SIG-M5 (cell line): ENCODE results near the gene PELI2.

Source experiments
- DNase-seq: peaks from one replicate; lab custom pipeline; 2025; lab: John Stamatoyannopoulos, UW

Gene PELI2

GRCh38 chr14:56173365-56173922, 55.2 kb downstream of the PELI2 start:
- no peak for DNase-seq

DNA sequence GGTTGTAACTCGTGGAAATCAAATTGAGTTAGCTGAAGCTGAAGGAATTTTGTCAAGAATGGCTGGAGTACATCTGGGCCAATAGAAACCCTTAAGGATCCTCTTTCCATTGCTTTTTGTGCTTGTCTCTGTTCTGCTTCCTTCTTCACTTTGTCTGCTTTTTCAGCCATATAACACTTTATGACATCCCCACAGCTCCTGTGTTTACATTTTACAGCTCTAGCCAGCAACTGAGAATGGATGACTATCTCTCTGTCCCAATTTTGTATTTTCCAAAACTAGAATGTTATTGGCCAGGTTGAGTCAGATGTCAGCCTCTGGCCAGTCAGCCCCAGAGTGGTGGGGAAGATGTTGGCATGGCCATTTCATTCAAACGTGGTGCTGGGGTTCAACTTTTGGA, 57.6 kb downstream of the PELI2 start:
- DNase-seq: no peak

GRCh38 chr14:56176530-56176929, 58.3 kb downstream of the PELI2 start:
- no peak for DNase-seq

DNA sequence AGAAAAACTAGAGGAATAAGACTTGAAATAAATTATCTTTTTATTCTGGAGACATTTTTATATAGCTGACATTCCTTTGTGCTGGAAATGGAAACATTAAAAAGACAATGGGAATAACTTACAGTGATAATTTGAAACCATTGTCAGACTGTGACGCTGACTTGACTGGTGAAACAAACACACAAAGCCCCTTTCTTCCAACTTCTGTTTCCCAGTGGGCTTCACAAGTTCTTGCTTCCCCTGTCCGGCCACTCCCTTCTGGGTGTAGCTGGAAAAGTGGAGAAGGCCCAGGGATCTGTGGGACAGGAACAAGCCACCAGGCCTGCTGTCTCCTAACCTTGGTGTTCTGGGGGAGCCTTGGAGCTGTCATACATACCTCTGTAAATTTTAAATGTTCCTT, 58.8 kb downstream of the PELI2 start:
- no peak for DNase-seq

- no peak for DNase-seq
Observed at GRCh38 chr14:56180754-56181542, 62.7 kb downstream of the PELI2 start.

DNA sequence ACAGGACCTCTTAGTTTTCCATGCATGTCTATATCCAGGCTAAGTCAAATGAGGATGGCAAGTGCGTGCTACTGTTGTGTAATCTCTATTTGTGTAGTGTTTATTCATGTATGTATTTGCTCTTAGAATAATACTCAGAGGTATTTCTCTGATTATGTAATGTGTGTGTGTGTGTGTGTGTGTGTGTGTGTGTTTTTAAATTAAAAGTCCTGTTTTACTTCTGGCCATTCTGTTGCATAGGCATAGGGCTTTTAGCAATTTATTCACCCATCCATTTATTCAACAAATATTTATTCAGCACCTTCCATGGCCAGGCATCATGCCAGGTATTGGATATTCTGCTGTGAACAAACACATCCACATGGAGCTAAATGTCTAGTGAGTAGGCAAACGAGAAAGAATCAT, 63.5 kb downstream of the PELI2 start:
- DNase-seq: no peak

GRCh38 chr14:56182410-56182809, 64.2 kb downstream of the PELI2 start:
- DNase-seq: no peak

DNA sequence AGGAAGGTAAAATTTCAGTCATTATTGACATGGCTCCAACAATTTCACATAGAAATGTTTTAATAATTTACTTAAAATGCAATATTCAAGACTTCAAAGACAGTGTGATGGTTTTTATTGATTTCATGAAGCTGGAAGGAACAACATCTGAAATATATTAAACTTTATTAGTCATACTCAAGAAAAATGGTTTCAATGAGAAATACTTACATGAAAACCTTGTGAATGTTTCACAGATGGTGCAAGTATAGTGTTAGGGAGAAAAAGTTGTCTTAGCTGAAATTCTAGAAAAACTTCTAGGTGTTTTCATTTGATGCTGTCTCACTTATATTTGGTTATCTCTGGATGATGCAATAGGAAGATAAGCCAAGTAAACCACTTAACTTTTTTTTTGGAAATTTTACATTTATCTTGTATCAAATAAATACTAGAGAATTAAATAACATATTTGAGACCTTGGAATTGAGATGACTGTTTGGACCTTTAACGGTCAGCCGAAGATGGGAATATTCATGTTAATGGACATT, 65.5 kb downstream of the PELI2 start:
- no peak for DNase-seq

DNA sequence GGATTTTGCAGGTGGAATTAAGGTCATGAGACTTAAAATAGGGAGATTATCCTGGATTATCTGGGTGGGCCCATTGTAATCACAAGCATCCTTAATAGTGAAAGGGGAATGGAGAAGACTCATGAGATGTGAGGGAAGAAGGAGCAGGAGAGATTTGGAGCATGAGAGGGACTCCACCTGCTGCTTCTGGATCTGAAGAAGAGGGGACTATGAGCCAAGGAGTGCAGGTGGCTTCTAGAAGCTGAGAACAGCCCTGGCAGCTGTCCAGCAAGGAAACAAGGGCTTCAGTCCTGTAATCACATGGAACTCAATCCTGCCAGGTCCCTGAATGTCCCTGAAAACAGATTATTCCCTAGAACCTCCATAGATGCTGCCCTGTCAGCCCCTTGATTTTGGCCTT, 67.8 kb downstream of the PELI2 start:
- DNase-seq: no peak

DNA sequence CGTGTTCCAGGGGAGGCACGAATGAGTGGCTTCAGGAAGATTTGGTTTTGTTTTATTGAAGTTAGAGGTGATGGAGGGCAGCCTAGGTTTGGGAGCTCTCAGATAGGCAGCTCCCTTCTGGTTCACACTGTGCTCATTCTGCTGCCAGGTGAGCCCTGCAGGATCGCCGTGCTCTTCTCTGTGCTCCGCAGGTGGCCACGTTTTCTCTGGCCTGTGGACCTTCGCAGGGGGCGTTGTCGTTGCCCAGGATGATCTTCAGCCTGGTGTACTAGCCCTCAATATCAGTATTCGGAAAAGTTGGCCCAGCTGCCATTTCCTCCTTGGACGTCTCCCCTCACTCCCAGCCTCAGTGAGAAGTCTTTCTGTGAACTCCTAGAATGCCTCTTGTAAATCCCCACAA, 69.5 kb downstream of the PELI2 start:
- DNase-seq: no peak

DNA sequence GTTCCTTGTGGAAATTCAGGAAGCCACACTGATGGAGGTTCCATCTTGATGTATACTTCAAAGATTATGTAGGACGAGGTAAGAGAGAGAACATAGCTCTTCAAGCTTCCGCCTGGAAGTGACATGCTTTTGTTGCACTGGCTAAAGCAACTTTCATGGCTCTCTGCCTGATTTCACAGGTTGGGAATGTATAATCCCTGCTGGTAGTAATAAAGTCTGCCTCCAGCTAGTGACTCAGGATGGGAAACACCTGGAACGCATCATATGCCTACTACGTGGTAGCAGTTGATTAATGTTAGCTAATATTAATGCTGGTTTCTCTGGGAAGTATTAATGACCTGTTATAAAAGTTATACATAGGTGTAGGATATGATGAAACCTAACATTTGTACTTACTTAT, 71.1 kb downstream of the PELI2 start:
- DNase-seq: no peak

- DNase-seq: no peak
Observed at GRCh38 chr14:56193347-56193746, 75.1 kb downstream of the PELI2 start.

DNA sequence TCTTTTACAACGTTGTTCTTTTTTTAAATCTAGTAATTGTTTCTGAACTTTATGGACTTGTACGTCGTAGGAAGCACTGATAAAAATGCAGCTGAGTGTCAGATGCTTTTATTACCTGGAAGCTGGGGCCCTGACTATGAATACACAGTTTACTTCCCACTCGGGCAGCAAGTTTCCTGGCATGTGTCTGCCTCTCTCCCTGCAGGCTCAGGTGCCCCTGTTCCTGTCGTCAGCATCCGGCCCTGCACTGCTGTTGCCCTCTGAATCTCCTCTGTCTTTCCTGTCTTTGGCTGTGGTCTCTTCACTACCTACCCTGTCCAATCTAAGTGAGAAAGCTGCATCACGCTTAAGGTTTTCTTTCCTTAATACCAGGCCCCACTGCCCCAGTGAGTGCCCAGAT, 75.8 kb downstream of the PELI2 start:
- DNase-seq: no peak

- DNase-seq: no peak
Observed at GRCh38 chr14:56195223-56195622, 77.0 kb downstream of the PELI2 start.

- no peak for DNase-seq
Observed at GRCh38 chr14:56195704-56196103, 77.5 kb downstream of the PELI2 start.

DNA sequence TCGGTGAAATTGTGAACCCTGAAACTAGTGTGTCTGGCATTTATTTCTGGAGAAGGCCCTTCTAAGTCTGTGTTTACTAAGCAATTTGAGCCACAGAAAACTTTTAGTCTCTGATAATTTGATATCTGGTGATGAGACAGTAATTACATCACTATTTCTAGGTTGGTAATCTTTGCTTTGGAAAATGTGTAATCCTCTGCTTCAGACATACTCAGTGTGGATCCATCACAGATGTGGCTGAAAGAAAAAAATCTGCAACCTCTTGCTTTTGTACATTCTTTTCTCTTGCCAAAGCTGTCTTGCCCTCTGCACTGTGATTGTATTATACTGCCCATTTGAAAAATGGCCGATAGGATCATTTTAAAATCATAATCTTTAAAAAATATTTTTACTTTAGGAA, 78.1 kb downstream of the PELI2 start:
- DNase-seq: no peak

DNA sequence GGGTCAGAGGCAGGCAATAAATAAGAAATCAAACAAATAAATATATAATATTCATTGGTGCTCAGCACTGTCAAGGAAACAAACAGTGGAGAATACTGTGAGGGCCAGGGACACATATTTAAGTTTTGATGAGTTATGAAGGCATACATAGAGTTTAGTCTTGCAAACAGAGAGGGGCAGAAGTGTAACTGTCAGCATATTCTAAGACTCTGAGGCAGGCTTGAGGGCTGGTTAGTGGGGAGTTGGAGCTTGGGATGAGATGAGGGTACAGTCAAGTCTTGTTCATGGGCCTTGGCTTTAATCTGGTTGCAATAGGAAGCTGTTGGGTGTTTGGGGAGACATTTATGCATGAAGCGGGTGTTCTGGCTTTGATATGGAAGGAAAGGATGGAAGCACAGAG, 78.9 kb downstream of the PELI2 start:
- no peak for DNase-seq

DNA sequence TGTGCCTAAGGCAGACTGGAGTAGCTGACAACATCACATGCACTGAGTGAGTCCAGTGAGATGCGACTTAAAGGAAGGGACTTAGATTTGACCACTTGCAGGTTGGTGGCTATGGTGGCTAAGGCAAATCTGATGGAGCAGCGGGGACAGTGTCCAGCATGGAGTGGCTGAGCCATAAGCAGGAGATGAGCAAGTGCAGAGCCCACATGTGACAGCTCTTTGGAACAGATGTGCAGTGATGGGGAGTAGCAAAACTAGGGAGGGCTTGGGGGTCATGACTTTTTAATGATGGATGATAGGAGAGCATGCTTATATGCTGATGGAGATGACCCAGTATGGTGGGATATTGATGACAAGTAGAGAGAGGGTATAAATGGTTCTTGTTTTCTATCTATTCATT, 80.2 kb downstream of the PELI2 start:
- no peak for DNase-seq

GRCh38 chr14:56199095-56199981, 81.1 kb downstream of the PELI2 start:
- no peak for DNase-seq

- no peak for DNase-seq
Observed at GRCh38 chr14:56199982-56200577, 81.9 kb downstream of the PELI2 start.

DNA sequence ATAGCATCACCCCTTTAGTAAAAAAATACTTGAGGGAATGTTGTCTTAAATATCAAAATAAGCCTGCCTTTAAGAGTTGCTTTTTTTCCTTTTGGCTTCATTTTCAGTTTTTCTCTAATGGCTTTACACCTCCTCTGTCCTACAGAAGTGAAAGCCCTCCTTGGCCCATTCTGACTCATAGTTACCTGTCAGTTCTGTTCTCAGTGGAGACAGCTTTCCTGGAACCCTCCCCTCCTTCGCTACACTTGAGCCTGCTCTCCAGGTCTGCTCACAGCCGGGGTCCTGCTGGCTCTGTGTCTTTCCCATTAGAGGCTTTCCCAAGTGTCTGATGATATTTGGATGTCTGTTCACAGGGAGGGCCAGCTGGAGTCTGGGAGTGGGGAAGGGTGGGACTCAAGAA, 84.0 kb downstream of the PELI2 start:
- no peak for DNase-seq

GRCh38 chr14:56205881-56206280, 87.7 kb downstream of the PELI2 start:
- no peak for DNase-seq
